Activated CD4-positive, alpha-beta T cell treated with anti-CD3 and anti-CD28 coated beads, Interleukin-2, amount 50 U/mL, for 24 hours (primary cell): ENCODE measurements around the gene CHGA.

Source experiments
- DNase-seq, 2 donors: peaks; one replicate each; pipeline ENCODE4 v3.0.0-alpha.2; 2020; ENCODE audit warnings: low read depth in 1 of 2, low spot score in 1 of 2

The CHGA gene

DNA sequence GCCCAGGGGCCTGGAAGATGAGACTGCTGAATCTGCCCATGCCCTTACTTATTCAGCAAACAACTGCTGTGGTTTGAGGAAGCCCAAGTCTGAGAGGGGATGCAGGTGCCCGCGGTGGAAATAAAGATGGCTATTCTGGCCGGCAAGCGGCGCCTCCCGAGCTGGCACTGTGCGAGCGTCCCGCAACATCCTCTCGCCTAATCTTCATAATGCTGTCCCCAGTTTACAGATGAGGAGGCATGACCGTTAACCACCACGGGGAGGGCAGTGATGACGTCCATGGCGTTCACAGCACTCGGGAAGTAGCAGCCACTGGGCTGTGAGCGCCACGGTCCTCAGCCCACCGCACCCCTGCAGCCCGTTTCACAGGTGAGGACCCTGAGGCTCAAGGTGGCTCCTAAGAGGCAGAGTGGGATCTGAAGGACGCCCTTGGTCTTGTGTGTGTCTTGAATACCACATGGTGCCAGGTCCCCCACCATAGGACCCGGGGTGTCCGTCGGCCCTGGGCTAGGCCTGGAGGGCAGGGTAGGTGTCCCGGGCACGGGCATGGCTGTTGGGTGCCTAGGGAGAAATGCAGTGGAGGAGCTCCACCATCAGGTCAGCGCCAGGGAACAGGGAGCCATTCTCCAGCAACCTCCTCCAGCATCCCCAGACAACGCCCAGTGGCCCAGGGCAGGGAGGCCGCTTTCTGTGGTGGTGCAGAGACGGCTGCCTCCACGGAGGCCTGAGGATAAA, 20.2 kb downstream of the CHGA start:
- DNase-seq = no peak

DNA sequence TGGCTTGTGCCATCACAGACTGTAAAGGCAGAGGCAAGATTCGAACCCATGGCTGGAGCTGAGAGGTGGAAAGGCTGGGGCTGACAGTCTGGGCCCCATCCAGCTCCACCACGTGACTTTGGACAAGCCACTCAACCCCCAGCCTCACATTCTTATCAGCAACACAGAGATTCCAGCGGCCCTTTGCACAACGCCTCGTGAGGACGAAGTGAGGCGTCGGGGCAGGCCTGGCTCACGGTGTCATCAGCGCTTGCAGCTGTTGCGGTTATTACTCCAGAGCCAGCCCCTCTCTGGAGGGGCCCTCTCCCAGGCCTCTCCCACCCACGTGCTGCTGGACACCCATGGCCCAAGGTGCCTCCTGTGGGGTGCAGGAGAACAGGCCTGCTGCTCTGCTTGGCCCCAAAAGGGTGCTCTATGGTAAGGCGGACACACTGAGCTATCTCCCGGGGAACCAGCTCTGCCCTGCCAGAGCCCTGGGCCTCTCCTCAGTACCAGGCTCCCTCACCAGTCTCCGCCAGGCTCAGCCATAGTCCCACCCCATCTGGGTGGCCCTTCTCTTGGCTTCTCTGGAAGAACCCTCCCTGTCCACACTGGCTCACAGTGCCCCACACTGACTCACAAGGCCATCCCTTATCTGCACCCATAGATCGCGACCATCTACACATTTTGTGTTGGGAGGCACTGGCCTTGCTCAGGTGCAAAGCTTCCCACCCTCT, 21.1 kb downstream of the CHGA start:
- no peak for DNase-seq

DNA sequence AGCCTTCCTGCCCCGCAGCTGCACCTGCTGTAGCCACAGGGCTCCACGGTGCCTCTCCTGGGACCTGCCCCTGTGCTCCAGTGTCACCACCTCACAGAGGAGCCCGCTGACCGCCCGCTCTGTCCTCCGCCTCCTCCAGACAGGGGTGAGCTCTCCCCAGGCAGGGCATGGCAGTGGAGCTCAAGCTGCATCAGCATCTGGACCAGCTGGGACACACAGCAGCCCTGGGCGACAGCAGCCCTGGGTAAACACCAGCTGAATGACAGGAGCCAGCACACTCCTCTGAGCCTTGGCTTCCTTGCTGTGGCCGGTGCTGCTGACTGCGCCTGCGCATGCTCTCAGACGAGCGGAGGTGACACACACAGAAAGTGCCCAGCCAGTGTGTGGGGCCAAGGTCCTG, 22.0 kb downstream of the CHGA start:
- no peak for DNase-seq

- no peak for DNase-seq
Observed at GRCh38 chr14:92945544-92945943, 22.6 kb downstream of the CHGA start.

DNA sequence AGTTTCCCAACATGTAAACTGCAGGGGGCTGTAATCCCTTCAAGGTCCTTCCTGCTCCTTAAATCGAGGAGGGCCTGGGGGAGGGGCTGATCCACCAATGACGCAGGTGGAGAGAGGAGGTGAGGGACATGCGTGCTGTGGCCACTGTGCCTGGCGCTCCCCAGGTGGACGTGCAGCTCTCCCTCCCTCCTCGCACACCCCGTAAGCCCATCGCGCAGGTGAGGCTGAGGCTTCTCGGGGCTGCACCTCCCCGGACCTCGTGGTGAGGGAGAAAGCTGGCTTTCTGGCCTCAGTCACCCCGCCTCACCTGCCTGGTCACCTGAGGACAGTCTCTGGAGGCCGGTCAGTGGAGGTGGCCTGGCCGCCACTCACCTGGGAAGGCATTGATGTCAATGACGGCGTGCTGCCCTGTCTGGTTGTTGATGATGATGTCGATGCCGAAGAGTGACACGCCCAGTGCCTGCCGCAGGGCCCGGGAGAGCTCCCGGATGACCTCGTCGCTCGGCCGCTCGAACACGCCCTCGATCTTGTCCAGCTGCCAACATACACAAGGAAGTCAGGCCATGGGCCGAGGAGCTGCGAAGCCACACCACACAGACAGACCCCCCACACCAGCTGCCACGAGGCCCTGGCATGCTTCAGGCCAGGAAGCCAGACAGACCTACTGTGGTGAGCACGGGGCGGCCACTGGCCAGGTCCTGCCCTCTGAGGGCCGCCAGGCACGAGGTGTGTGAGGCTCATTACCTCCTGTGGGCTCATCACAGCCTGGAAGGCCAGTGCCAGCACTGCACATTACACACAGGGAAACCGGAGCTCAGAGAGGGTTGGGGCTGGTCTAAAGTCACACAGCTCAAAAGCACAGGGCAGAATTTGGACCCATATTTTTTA, 23.3 kb downstream of the CHGA start:
- no peak for DNase-seq

DNA sequence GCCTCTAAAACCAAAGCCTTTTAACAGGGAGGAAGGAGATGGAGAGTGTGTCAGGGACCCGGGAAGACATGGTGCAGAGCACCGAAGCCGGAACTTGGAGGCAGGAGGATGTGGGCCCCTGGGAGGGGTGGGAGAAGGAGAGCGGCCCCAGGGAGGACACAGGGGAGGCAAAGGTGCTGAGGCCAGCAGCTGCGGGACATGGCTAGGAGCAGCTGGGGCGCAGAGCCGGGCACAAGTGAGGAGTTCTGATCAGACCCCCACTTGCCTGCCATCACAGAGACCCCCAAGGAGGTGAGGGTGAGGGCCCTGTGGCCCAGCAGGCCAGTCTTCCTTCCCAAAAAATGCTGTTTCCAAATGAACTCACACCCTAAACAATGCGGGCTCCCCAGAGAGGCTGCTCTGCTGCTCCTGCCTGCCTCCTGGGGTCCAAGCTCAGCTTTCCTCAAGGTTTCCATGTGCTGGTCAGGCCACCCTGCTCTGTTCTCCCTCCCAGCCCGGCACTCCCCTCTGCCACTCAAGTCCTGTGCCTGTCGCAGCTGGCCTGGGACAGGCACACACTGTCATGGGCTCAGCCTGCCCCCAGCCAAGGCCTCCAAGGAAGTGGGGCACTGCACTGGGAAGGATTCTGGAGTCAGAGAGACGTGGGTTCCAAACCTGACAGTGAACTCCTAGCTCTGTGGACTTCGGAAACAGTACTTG, 24.0 kb downstream of the CHGA start:
- no peak for DNase-seq

DNA sequence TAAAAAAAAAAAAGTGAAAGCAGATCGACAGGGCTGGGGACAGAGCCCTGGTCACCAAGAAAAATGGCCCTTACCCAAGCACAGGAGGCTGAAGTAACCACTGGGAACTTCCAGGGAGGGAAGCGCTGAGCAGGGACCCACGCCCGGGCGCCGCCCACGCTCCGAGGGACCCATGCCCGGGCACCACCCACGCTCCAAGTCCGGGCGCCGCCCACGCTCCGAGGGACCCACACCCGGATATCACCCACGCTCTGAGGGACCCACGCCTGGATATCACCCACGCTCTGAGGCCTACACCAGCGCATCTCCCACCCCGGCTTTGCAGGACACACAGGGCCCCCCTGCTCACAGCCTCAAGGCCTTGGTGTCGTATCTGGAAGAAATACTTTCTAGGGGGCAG, 25.7 kb downstream of the CHGA start:
- no peak for DNase-seq

DNA sequence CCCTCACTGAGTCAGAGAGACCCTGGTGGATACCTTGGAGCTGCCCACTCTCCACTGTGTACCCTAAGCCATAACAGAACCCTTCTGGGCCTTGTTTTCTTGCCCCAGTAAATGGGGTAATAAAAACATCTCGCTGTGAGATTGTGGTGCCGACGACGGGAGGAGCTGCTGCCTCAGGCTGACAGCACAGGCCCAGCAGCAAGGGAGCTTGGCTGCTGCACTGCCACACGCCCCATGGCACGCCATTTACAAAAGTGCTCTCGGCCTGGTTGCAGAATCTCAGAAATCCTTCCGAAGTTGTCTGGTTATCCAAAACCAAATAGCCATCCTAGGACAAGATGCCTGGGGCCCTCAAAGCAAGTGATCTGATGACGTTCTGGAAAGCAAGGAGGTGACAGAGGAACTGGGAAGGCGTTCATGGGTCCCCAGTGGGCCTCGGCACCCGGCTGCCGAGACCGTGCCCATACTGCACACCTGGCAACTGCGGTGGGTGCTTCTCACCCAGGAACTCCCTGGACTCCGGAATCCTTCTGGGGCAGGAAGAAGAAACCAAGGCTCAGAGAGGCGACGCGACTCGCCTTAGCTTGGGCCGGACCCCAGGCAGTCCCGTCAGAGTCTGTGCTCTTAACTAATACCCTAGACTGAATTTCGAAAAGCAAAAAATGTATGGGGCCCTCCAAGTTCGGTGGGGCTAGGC, 26.7 kb downstream of the CHGA start:
- no peak for DNase-seq

DNA sequence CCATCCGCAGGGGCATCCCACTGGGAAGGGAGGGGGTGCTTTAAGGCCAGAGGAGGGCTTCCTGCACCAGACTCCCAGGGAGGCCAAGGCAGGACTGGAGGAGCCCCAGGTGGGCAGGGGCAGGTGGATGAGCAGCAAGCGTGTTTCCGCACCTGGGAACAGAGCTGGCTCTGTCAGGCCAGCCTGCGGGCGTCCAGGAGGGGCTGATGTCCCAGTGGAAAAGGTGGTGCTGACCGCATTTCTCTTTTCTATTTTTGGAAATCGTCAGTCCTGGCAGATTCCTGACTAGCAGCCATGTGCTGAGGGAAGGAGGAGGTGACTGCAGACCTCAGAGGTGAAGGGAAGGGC, 27.2 kb downstream of the CHGA start:
- DNase-seq = no peak

GRCh38 chr14:92950773-92951172, 27.8 kb downstream of the CHGA start:
- no peak for DNase-seq

GRCh38 chr14:92951261-92951660, 28.3 kb downstream of the CHGA start:
- DNase-seq = no peak

- peak; percentile 74 to 76 for DNase-seq
Observed at GRCh38 chr14:92951912-92952471, 29.0 kb downstream of the CHGA start.

DNA sequence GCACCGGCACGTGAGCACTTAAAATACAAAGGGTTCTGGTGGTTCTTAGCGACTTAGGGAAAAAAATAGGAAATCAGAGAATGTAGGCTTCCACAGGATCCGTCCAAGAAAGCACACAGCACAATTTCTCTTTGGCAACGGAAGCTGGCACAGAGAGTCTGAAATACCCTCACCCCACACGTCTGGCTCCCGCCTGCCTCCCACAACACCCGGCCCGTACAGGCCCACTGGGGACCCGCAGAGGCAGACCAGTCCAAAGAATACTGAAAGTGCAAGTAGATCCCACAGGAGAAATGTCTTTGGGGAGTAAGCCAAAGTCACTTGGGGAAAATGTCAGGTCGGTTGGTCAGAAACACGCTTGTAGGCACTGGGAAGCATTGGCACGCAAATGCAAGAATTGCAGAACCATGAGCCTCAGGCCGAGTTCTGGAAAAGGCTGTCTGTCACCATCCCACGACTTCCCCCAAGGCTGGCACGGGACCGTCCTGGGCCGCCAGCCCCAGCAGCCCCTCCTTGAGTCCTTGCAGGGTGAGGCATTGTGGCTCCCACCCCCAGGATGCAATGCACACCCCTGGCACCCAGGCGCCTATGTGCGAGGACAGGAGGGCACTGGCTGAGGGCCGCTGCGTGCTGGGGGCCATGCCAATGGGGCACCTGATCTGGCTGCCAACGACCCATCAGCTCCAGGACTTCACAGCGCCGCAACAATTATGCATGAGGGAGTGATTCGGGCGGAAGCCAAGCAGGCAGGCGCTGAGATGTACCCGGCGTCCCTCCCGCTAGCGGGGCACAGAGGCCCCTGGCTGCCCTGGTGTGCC, 29.7 kb downstream of the CHGA start:
- DNase-seq = no peak

DNA sequence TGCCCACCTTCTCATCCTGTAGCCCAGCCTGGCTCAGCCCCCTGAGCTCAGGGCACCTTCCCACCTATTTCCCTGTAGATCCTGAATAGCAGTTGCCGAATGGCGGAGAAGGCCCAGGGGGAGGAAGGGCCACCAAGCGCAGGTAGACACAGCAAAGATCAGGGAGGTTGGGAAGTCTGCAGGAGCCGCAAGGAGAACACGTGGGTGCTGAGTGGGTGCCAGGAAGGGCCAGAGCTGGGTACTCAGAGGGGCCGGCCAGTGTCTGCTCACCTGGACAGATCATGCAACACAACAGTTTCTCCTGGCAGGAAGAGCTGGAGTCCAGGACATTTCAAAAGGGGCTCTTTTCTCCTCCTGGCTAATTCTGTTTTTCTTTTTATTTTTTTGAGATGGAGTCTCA, 30.6 kb downstream of the CHGA start:
- DNase-seq = no peak

GRCh38 chr14:92954933-92955332, 32.0 kb downstream of the CHGA start:
- DNase-seq = no peak

DNA sequence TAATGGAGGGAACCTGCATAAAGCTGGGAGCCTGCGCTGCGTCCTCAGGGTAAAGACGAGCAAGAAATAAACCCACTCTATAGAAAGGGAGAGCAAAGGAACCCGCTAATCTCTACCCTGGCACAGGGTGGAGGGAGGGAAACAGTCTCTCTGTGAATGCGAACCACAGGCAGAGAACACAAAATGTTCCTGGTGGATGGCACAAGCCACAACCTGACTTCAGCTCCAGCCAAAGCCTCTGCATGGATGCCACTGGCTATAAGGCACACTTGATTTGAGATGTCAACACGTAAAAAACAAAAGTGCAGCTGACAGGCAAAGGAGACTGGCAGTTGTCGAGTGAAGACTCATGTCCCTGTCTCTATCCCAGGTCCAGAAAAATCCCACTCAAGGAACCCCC, 32.4 kb downstream of the CHGA start:
- DNase-seq = no peak

- no peak for DNase-seq
Observed at GRCh38 chr14:92956961-92957360, 34.0 kb downstream of the CHGA start.

GRCh38 chr14:92958373-92959188, 35.6 kb downstream of the CHGA start:
- DNase-seq = no peak

GRCh38 chr14:92959189-92959531, 36.2 kb downstream of the CHGA start:
- DNase-seq = no peak
